Testis (tissue), 3 donors: Measurements from ENCODE around the gene ERMN. TPM values are rescaled to one million over a fixed set of nuclear protein-coding genes. Genes with fewer than 3 reads are reported as not detected.

Source experiments
- DNase-seq: peaks from one replicate; pipeline ENCODE4 v3.0.0-alpha.2; 2019
- H3K27ac ChIP-seq, 2 donors: fragments of 200-600 bp; sonication (generic); one replicate each; pipeline ENCODE4 v1.5.1; 2019
- H3K27me3 ChIP-seq: fragments of 200-600 bp; sonication (generic); one replicate; pipeline ENCODE4 v1.5.1; 2019
- H3K36me3 ChIP-seq: fragments of 200-600 bp; sonication (generic); one replicate; pipeline ENCODE4 v1.5.1; 2017; ENCODE audit warnings: low read depth; ENCODE audit errors: missing control alignments
- H3K4me1 ChIP-seq: fragments of 200-600 bp; sonication (generic); one replicate; pipeline ENCODE4 v1.5.1; 2019
- H3K4me3 ChIP-seq, 2 donors: fragments of 200-600 bp; sonication (generic); one replicate each; pipeline ENCODE4 v1.5.1; 2017 to 2019
- H3K9me3 ChIP-seq: fragments of 200-600 bp; sonication (generic); one replicate; pipeline ENCODE4 v1.5.1; 2017
- CTCF ChIP-seq, 3 experiments: fragments of 450-650 bp in 2 of 3; fragments of 200-600 bp in 1 of 3; sonication (generic) in 1 of 3; IDR thresholded peaks; one replicate each; pipeline ENCODE4 v1.5.1; 2016 to 2019; ENCODE audit warnings: antibody characterized with exemption in 3 of 3, mild to moderate bottlenecking in 2 of 3, moderate library complexity in 1 of 3
- POLR2A ChIP-seq: fragments of 450-650 bp; IDR thresholded peaks from one replicate; pipeline ENCODE4 v1.6.1; 2017; ENCODE audit warnings: antibody characterized with exemption, mild to moderate bottlenecking, moderate library complexity
- WGBS, 2 donors: methylation state at CpG; one replicate each; pipeline ENCODE4 v1.1.5; 2018; 5-methylcytosine and 5-hydroxymethylcytosine counted together
- intact Hi-C: fragments of 100-400 bp; cut with DNase I; formaldehyde crosslinking; loops from one replicate; pipeline ENCODE4 v1.15.1; 2023; ENCODE audit warnings: low total_unique reads
- polyA plus RNA-seq: library from polyadenylated mRNA; stranded (reverse); fragments of 350-450 nt; fragmentation: Illumina TruSeq; extraction: RNeasy Lipid Tissue Mini Kit (QIAGEN cat#74804); gene quantifications from one replicate; pipeline ENCODE4 v1.2.3, GENCODE V29; 2014; ENCODE audit warnings: low read depth, low replicate concordance; ENCODE audit not compliant: insufficient read depth
- total RNA-seq, 2 donors: library from RNA; depleted of rRNA; stranded (reverse); fragments of >200 nt; gene quantifications; one replicate each; pipeline ENCODE4 v1.2.3, GENCODE V29; 2016

The ERMN gene
- total and polyA plus RNA-seq, 3 donors from 2014 or later = 0.44 to 1.6 (median 1.1) TPM

- 86 to 91% methylated on average over 1 of the region's 1 CpG for WGBS, 2 donors
- Histone ChIP-seq H3K9me3 (no peaks in the 10 kb centered on the region), H3K27me3 (no peaks in the 10 kb centered on the region), H3K36me3 (no peaks in the 10 kb centered on the region), H3K4me3 (no peak overlapping the region), H3K4me1 (no peaks in the 10 kb centered on the region), H3K27ac (no peak overlapping the region)
- intact Hi-C loops = no loop called here
- no peak for TF ChIP-seq CTCF (IDR thresholded peaks at IDR 0.05)
- no peak for TF ChIP-seq POLR2A
- DNase-seq = no peak
Measured at GRCh38 chr2:157271590-157272203, 53.9 kb downstream of the ERMN start.

GRCh38 chr2:157269922-157270321 lies 55.7 kb downstream of the ERMN start:
- DNase-seq = no peak
- no peak for TF ChIP-seq POLR2A
- no peak for TF ChIP-seq CTCF (IDR thresholded peaks at IDR 0.05)
- WGBS, 2 donors = 84 to 89% methylated on average over 2 of the region's 2 CpGs
- intact Hi-C loops = no loop called here
- Histone ChIP-seq H3K27ac (no peak overlapping the region), H3K27me3 (no peaks in the 10 kb centered on the region), H3K36me3 (no peaks in the 10 kb centered on the region), H3K9me3 (no peaks in the 10 kb centered on the region), H3K4me1 (no peaks in the 10 kb centered on the region), H3K4me3 (no peak overlapping the region)

GRCh38 chr2:157269060-157269459 lies 56.6 kb downstream of the ERMN start:
- no peaks in the 10 kb centered on the region for H3K9me3 ChIP-seq
- 81 to 87% methylated on average over 2 of the region's 2 CpGs for WGBS, 2 donors
- DNase-seq = no peak
- intact Hi-C loops = no loop called here
- no peak overlapping the region for H3K4me3 ChIP-seq
- no peaks in the 10 kb centered on the region for H3K36me3 ChIP-seq
- TF ChIP-seq CTCF (IDR thresholded peaks at IDR 0.05) = no peak
- TF ChIP-seq POLR2A = no peak
- no peak overlapping the region for H3K27ac ChIP-seq
- no peaks in the 10 kb centered on the region for H3K27me3 ChIP-seq
- no peaks in the 10 kb centered on the region for H3K4me1 ChIP-seq

Other genes with a start within 250 kb of the ERMN start
- gene GALNT5, start 68.1 kb downstream of the ERMN start, total RNA-seq = under 1 TPM; 0.06 to 0.08 TPM
- gene GALNT5, start 68.1 kb downstream of the ERMN start, polyA plus RNA-seq = 0.45 TPM
- gene CYTIP, start 118.3 kb upstream of the ERMN start, total RNA-seq = 1 to 10 TPM; 8.5 to 9.1 TPM
- gene CYTIP, start 118.3 kb upstream of the ERMN start, polyA plus RNA-seq = 3.9 TPM